GM23248 (cell line): ENCODE measurements around the gene CFAP74. TPM values are rescaled to one million over a fixed set of nuclear protein-coding genes. Genes with fewer than 3 reads are reported as not detected.

Experiments used
- DNase-seq: peaks from one replicate; pipeline ENCODE4 v3.0.0-alpha.2; 2015
- H2AFZ ChIP-seq: fragments of 200-600 bp; sonication (generic); 2 replicates; pipeline ENCODE4 v1.6.1; 2016; ENCODE audit warnings: antibody characterized with exemption
- H3F3A ChIP-seq: fragments of 200-600 bp; sonication (generic); 2 replicates; pipeline ENCODE4 v1.6.1; 2016; ENCODE audit warnings: mild to moderate bottlenecking, antibody characterized with exemption, mixed run types; ENCODE audit not compliant: insufficient read depth
- H3K27ac ChIP-seq: fragments of 200-600 bp; sonication (generic); 2 replicates; pipeline ENCODE4 v1.5.1; 2016; ENCODE audit warnings: mild to moderate bottlenecking
- H3K27me3 ChIP-seq: fragments of 200-600 bp; sonication (generic); replicated peaks from 2 replicates; pipeline ENCODE4 v1.6.1; 2016; ENCODE audit warnings: mild to moderate bottlenecking; ENCODE audit not compliant: insufficient read depth
- H3K36me3 ChIP-seq: fragments of 200-600 bp; sonication (generic); 2 replicates; pipeline ENCODE4 v1.6.1; 2016; ENCODE audit warnings: low read depth, mild to moderate bottlenecking
- H3K4me1 ChIP-seq: fragments of 200-600 bp; sonication (generic); 2 replicates; pipeline ENCODE4 v1.6.1; 2016; ENCODE audit warnings: mild to moderate bottlenecking; ENCODE audit not compliant: insufficient read depth
- H3K4me2 ChIP-seq: fragments of 200-600 bp; sonication (generic); one replicate; pipeline ENCODE4 v1.6.1; 2016; ENCODE audit warnings: mild to moderate bottlenecking; ENCODE audit not compliant: unreplicated experiment
- H3K4me3 ChIP-seq: fragments of 200-600 bp; sonication (generic); 2 replicates; pipeline ENCODE4 v1.5.1; 2016; ENCODE audit warnings: mild to moderate bottlenecking
- H3K79me2 ChIP-seq: fragments of 200-600 bp; sonication (generic); 2 replicates; pipeline ENCODE4 v1.6.1; 2016; ENCODE audit warnings: mild to moderate bottlenecking; ENCODE audit not compliant: insufficient read depth
- H3K9ac ChIP-seq: fragments of 200-600 bp; sonication (generic); 2 replicates; pipeline ENCODE4 v1.6.1; 2016; ENCODE audit warnings: mild to moderate bottlenecking
- H3K9me2 ChIP-seq: fragments of 200-600 bp; sonication (generic); 2 replicates; pipeline ENCODE4 v1.6.1; 2016; ENCODE audit warnings: mixed run types, mild to moderate bottlenecking, moderate library complexity; ENCODE audit not compliant: insufficient read depth
- H3K9me3 ChIP-seq: fragments of 200-600 bp; sonication (generic); one replicate; pipeline ENCODE4 v1.6.1; 2017; ENCODE audit warnings: low read depth
- H4K20me1 ChIP-seq: fragments of 200-600 bp; sonication (generic); 2 replicates; pipeline ENCODE4 v1.6.0; 2016; ENCODE audit not compliant: insufficient read depth
- EZH2 ChIP-seq: fragments of 200-600 bp; sonication (generic); IDR thresholded peaks from 2 replicates; pipeline ENCODE4 v1.6.1; 2018; ENCODE audit warnings: antibody characterized with exemption, mild to moderate bottlenecking; ENCODE audit not compliant: insufficient read depth, poor library complexity, severe bottlenecking
- EZH2phosphoT487 ChIP-seq: fragments of 200-600 bp; sonication (generic); IDR thresholded peaks from 2 replicates; pipeline ENCODE4 v1.6.1; 2018; ENCODE audit warnings: antibody characterized with exemption, moderate library complexity, mild to moderate bottlenecking, low read depth; ENCODE audit not compliant: insufficient read depth
- WGBS, 2 experiments: methylation state at CpG; one replicate each; pipeline ENCODE4 v1.1.6; 2015 to 2017; ENCODE audit warnings: low lambda C conversion rate in 2 of 2, low coverage in 1 of 2; ENCODE audit errors: missing lambda C conversion rate in 2 of 2; 5-methylcytosine and 5-hydroxymethylcytosine counted together
- in situ Hi-C: fragments of 300-500 bp; cut with MboI; formaldehyde crosslinking; loops from 2 replicates; pipeline ENCODE4 v1.15.0; 2020
- polyA plus RNA-seq: library from polyadenylated mRNA; unstranded; fragments of >200 nt; fragmentation: Nextera tagmentation; extraction: Ambion mirVana; gene quantifications from 2 replicates; pipeline ENCODE4 v1.2.1, GENCODE V29; 2016
- total RNA-seq: library from RNA; depleted of rRNA; stranded (reverse); fragments of >200 nt; shearing (Covaris generic); gene quantifications from 2 replicates; pipeline ENCODE4 v1.2.3, GENCODE V29; 2014

CFAP74 gene
- total and polyA plus RNA-seq, 2 experiments from 2014 or later, result not detected

GRCh38 chr1:1996207-1996651 is 7.4 kb downstream of the CFAP74 start:
- Histone ChIP-seq H3K9me3 (no peaks in the 10 kb centered on the region), H3K36me3 (no peaks in the 10 kb centered on the region), H3K9ac (no peak overlapping the region), H3K27ac (no peak overlapping the region), H2AFZ (no peak overlapping the region), H3K4me3 (no peak overlapping the region), H3K9me2 (no peaks in the 10 kb centered on the region), H3K79me2 (no peaks in the 10 kb centered on the region), H4K20me1 (no peaks in the 10 kb centered on the region), H3F3A (no peaks in the 10 kb centered on the region), H3K4me1 (no peaks in the 10 kb centered on the region), H3K27me3 (peaks cover 28% of the 10 kb centered on the region), H3K4me2 (no peak overlapping the region)
- WGBS, 2 experiments, result 69 to 71% methylated on average over 12 of the region's 12 CpGs
- no peak for TF ChIP-seq EZH2phosphoT487
- TF ChIP-seq EZH2, result no peak
- DNase-seq, result no peak
- in situ Hi-C loops, result no loop called here

- Histone ChIP-seq H2AFZ (no peak overlapping the region), H3K79me2 (no peaks in the 10 kb centered on the region), H3K27ac (no peak overlapping the region), H3K4me2 (no peak overlapping the region), H3K4me1 (0 out of 2 replicates have a peak, but pooled peaks cover 3% of the 10 kb centered on the region), H3F3A (no peaks in the 10 kb centered on the region), H3K9ac (no peak overlapping the region), H3K36me3 (no peaks in the 10 kb centered on the region), H3K9me2 (no peaks in the 10 kb centered on the region), H3K9me3 (no peaks in the 10 kb centered on the region), H3K27me3 (peaks cover 33% of the 10 kb centered on the region), H4K20me1 (no peaks in the 10 kb centered on the region), H3K4me3 (no peak overlapping the region)
- TF ChIP-seq EZH2 (no peak), EZH2phosphoT487 (no peak)
- no peak for DNase-seq
- WGBS, 2 experiments, result 31 to 44% methylated on average over 8 of the region's 8 CpGs
- in situ Hi-C loops, result no loop called here
These were observed 9.1 kb downstream of the CFAP74 start for GRCh38 chr1:1994536-1994935.

GRCh38 chr1:1990222-1990621 is 13.4 kb downstream of the CFAP74 start:
- no peaks in the 10 kb centered on the region for H3K9me2 ChIP-seq
- no peaks in the 10 kb centered on the region for H4K20me1 ChIP-seq
- no peak overlapping the region for H3K4me3 ChIP-seq
- no peaks in the 10 kb centered on the region for H3K9me3 ChIP-seq
- DNase-seq, result peak; percentile 9
- H3K27ac ChIP-seq, result no peak overlapping the region
- no peaks in the 10 kb centered on the region for H3K79me2 ChIP-seq
- TF ChIP-seq EZH2phosphoT487, result no peak
- no peak for TF ChIP-seq EZH2
- H3F3A ChIP-seq, result no peaks in the 10 kb centered on the region
- peak overlapping the region; percentile 67 for H2AFZ ChIP-seq
- H3K9ac ChIP-seq, result no peak overlapping the region
- WGBS, 2 experiments, result 3 to 7% methylated on average over 7 to 10 of the region's 10 CpGs
- peaks cover 3% of the 10 kb centered on the region; the same call in 1 of the 2 replicates for H3K4me1 ChIP-seq
- peaks cover 19% of the 10 kb centered on the region for H3K27me3 ChIP-seq
- H3K36me3 ChIP-seq, result no peaks in the 10 kb centered on the region
- H3K4me2 ChIP-seq, result peak overlapping the region; percentile 18
- in situ Hi-C loops, result no loop called here

GRCh38 chr1:1989789-1990188 is 13.8 kb downstream of the CFAP74 start:
- peak overlapping the region; percentile 18 for H3K4me2 ChIP-seq
- H3K79me2 ChIP-seq, result no peaks in the 10 kb centered on the region
- H3K9ac ChIP-seq, result no peak overlapping the region
- H3K27me3 ChIP-seq, result peaks cover 16% of the 10 kb centered on the region
- H2AFZ ChIP-seq, result peak overlapping the region; percentile 67
- 7 to 9% methylated on average over 9 of the region's 9 CpGs for WGBS, 2 experiments
- H3K27ac ChIP-seq, result no peak overlapping the region
- H3K9me3 ChIP-seq, result no peaks in the 10 kb centered on the region
- DNase-seq, result peak; percentile 65
- H3K4me3 ChIP-seq, result no peak overlapping the region
- H4K20me1 ChIP-seq, result no peaks in the 10 kb centered on the region
- H3K9me2 ChIP-seq, result no peaks in the 10 kb centered on the region
- H3K36me3 ChIP-seq, result no peaks in the 10 kb centered on the region
- in situ Hi-C loops, result no loop called here
- TF ChIP-seq EZH2, result no peak
- no peak for TF ChIP-seq EZH2phosphoT487
- H3F3A ChIP-seq, result no peaks in the 10 kb centered on the region
- H3K4me1 ChIP-seq, result peaks cover 3% of the 10 kb centered on the region; the same call in 1 of the 2 replicates
